Hepatocyte (in vitro differentiated cells): Measurements from ENCODE around the gene CADPS2. TPM values are rescaled to one million over a fixed set of nuclear protein-coding genes. Genes with fewer than 3 reads are reported as not detected.

Experiments used
- DNase-seq: peaks from one replicate; pipeline ENCODE4 v3.0.0-alpha.2; 2016; ENCODE audit warnings: low spot score
- H2AFZ ChIP-seq: fragments of 200-600 bp; sonication (generic); 2 replicates; pipeline ENCODE4 v1.6.0; 2016; ENCODE audit warnings: antibody characterized with exemption, mild to moderate bottlenecking
- H3K27ac ChIP-seq: fragments of 200-600 bp; sonication (generic); 2 replicates; pipeline ENCODE4 v1.5.1; 2016; ENCODE audit warnings: mild to moderate bottlenecking
- H3K27me3 ChIP-seq: fragments of 200-600 bp; sonication (generic); 2 replicates; pipeline ENCODE4 v1.6.1; 2016
- H3K36me3 ChIP-seq: fragments of 200-600 bp; sonication (generic); replicated peaks from 2 replicates; pipeline ENCODE4 v1.5.1; 2016; ENCODE audit warnings: low read depth; ENCODE audit not compliant: insufficient read depth
- H3K4me1 ChIP-seq: fragments of 200-600 bp; sonication (generic); 2 replicates; pipeline ENCODE4 v1.5.1; 2016; ENCODE audit warnings: mild to moderate bottlenecking, moderate library complexity; ENCODE audit not compliant: insufficient read depth
- H3K4me2 ChIP-seq: fragments of 200-600 bp; sonication (generic); 2 replicates; pipeline ENCODE4 v1.6.0; 2016
- H3K4me3 ChIP-seq: fragments of 200-600 bp; sonication (generic); 2 replicates; pipeline ENCODE4 v1.5.1; 2016; ENCODE audit warnings: mild to moderate bottlenecking
- H3K79me2 ChIP-seq: fragments of 200-600 bp; sonication (generic); 2 replicates; pipeline ENCODE4 v1.6.0; 2017; ENCODE audit warnings: mild to moderate bottlenecking
- H3K9me2 ChIP-seq: fragments of 200-600 bp; sonication (generic); replicated peaks from 2 replicates; pipeline ENCODE4 v1.6.0; 2017; ENCODE audit warnings: mild to moderate bottlenecking; ENCODE audit not compliant: insufficient read depth
- H3K9me3 ChIP-seq: fragments of 200-600 bp; sonication (generic); 2 replicates; pipeline ENCODE4 v1.5.1; 2016; ENCODE audit warnings: low read depth, mild to moderate bottlenecking
- H4K20me1 ChIP-seq: fragments of 200-600 bp; sonication (generic); 2 replicates; pipeline ENCODE4 v1.6.0; 2016; ENCODE audit warnings: mild to moderate bottlenecking; ENCODE audit not compliant: insufficient read depth, poor library complexity, severe bottlenecking
- CTCF ChIP-seq: fragments of 200-600 bp; sonication (generic); IDR thresholded peaks from 2 replicates; pipeline ENCODE4 v1.5.1; 2016; ENCODE audit warnings: antibody characterized with exemption, mild to moderate bottlenecking; ENCODE audit not compliant: poor library complexity
- EZH2 ChIP-seq: fragments of 200-600 bp; sonication (generic); IDR thresholded peaks from 2 replicates; pipeline ENCODE4 v1.6.1; 2016; ENCODE audit warnings: antibody characterized with exemption, mild to moderate bottlenecking, borderline replicate concordance
- EZH2phosphoT487 ChIP-seq: fragments of 200-600 bp; sonication (generic); IDR thresholded peaks from one replicate; pipeline ENCODE4 v1.6.1; 2018; ENCODE audit warnings: antibody characterized with exemption, mild to moderate bottlenecking, low read depth, moderate library complexity; ENCODE audit not compliant: unreplicated experiment, severe bottlenecking
- WGBS: methylation state at CpG from one replicate; pipeline ENCODE4 v1.1.6; 2016; ENCODE audit warnings: low lambda C conversion rate; ENCODE audit errors: missing lambda C conversion rate; 5-methylcytosine and 5-hydroxymethylcytosine counted together
- polyA plus RNA-seq: library from polyadenylated mRNA; unstranded; fragments of >200 nt; fragmentation: Nextera tagmentation; extraction: Ambion mirVana; gene quantifications from 2 replicates; pipeline ENCODE4 v1.2.1, GENCODE V29; 2016
- total RNA-seq: library from RNA; depleted of rRNA; stranded (reverse); fragments of >200 nt; gene quantifications from 2 replicates; pipeline ENCODE4 v1.2.3, GENCODE V29; 2014

Gene CADPS2
- total and polyA plus RNA-seq, 2 experiments from 2014 or later = 15.7 to 37.4 TPM

- TF ChIP-seq EZH2 = no peak
- no peak for TF ChIP-seq EZH2phosphoT487
- TF ChIP-seq CTCF = no peak
These were observed 54.8 kb downstream of the CADPS2 start for GRCh38 chr7:122831436-122831835.

GRCh38 chr7:122829962-122830361, 56.3 kb downstream of the CADPS2 start:
- Histone ChIP-seq H3K4me3 (no peak overlapping the region), H3K36me3 (no peaks in the 10 kb centered on the region), H3K27ac (no peak overlapping the region), H3K4me2 (no peak overlapping the region), H3K9me2 (no peaks in the 10 kb centered on the region), H3K79me2 (no peaks in the 10 kb centered on the region), H3K27me3 (no peaks in the 10 kb centered on the region), H4K20me1 (no peaks in the 10 kb centered on the region), H2AFZ (no peak overlapping the region), H3K4me1 (no peaks in the 10 kb centered on the region), H3K9me3 (no peaks in the 10 kb centered on the region)
- no peak for DNase-seq
- no peak for TF ChIP-seq EZH2phosphoT487
- TF ChIP-seq EZH2 = no peak
- no peak for TF ChIP-seq CTCF
- WGBS = 67% methylated on average over 2 of the region's 2 CpGs

More at GRCh38 chr7:122831436-122831835, 54.8 kb downstream of the CADPS2 start:
- WGBS = 70% methylated on average over 1 of the region's 1 CpG
- no peak for DNase-seq
- Histone ChIP-seq H3K4me3 (no peak overlapping the region), H3K79me2 (no peaks in the 10 kb centered on the region), H3K9me3 (no peaks in the 10 kb centered on the region), H3K4me1 (no peaks in the 10 kb centered on the region), H2AFZ (no peak overlapping the region), H3K27me3 (no peaks in the 10 kb centered on the region), H3K27ac (no peak overlapping the region), H3K4me2 (no peak overlapping the region), H4K20me1 (no peaks in the 10 kb centered on the region), H3K36me3 (no peaks in the 10 kb centered on the region), H3K9me2 (no peaks in the 10 kb centered on the region)

GRCh38 chr7:122827763-122828162, 58.5 kb downstream of the CADPS2 start:
- Histone ChIP-seq H3K4me1 (no peaks in the 10 kb centered on the region), H3K9me2 (no peaks in the 10 kb centered on the region), H3K36me3 (no peaks in the 10 kb centered on the region), H3K4me2 (no peak overlapping the region), H3K9me3 (no peaks in the 10 kb centered on the region), H3K4me3 (no peak overlapping the region), H4K20me1 (no peaks in the 10 kb centered on the region), H3K27ac (no peak overlapping the region), H3K27me3 (no peaks in the 10 kb centered on the region), H2AFZ (no peak overlapping the region), H3K79me2 (no peaks in the 10 kb centered on the region)
- DNase-seq = no peak
- TF ChIP-seq EZH2 (no peak), CTCF (no peak), EZH2phosphoT487 (no peak)

GRCh38 chr7:122813845-122814244, 72.4 kb downstream of the CADPS2 start:
- Histone ChIP-seq H3K9me2 (no peaks in the 10 kb centered on the region), H4K20me1 (no peaks in the 10 kb centered on the region), H3K4me1 (no peaks in the 10 kb centered on the region), H2AFZ (no peak overlapping the region), H3K27me3 (no peaks in the 10 kb centered on the region), H3K4me3 (no peak overlapping the region), H3K79me2 (no peaks in the 10 kb centered on the region), H3K27ac (no peak overlapping the region), H3K9me3 (peaks cover 6% of the 10 kb centered on the region), H3K36me3 (no peaks in the 10 kb centered on the region), H3K4me2 (no peak overlapping the region)
- no peak for TF ChIP-seq CTCF
- 96% methylated on average over 3 of the region's 3 CpGs for WGBS
- no peak for DNase-seq
